Vagina (tissue), 2 donors: Measurements from ENCODE around the gene NME3. TPM values are rescaled to one million over a fixed set of nuclear protein-coding genes. Genes with fewer than 3 reads are reported as not detected.

Source experiments
- DNase-seq, 2 donors: peaks; one replicate each; pipeline ENCODE4 v3.0.0-alpha.2; 2017; ENCODE audit errors: extremely low spot score in 2 of 2
- H3K27ac ChIP-seq: fragments of 200-600 bp; sonication (generic); one replicate; pipeline ENCODE4 v1.5.1; 2019
- H3K27me3 ChIP-seq: fragments of 200-600 bp; sonication (generic); one replicate; pipeline ENCODE4 v1.5.1; 2019
- H3K36me3 ChIP-seq, 2 donors: fragments of 200-600 bp; sonication (generic); one replicate each; pipeline ENCODE4 v1.5.1; 2017 to 2019
- H3K4me1 ChIP-seq: fragments of 200-600 bp; sonication (generic); one replicate; pipeline ENCODE4 v1.5.1; 2019
- H3K4me3 ChIP-seq, 2 donors: fragments of 200-600 bp; sonication (generic); 1 replicate in 1 of 2; 2 replicates in 1 of 2; pipeline ENCODE4 v1.5.1; 2016 to 2019
- H3K9me3 ChIP-seq: fragments of 200-600 bp; sonication (generic); one replicate; pipeline ENCODE4 v1.5.1; 2019
- CTCF ChIP-seq, 3 experiments: fragments of 450-650 bp in 2 of 3; fragments of 200-600 bp in 1 of 3; sonication (generic) in 1 of 3; IDR thresholded peaks; one replicate each; pipeline ENCODE4 v1.5.1; 2017 to 2019; ENCODE audit warnings: antibody characterized with exemption in 3 of 3, mild to moderate bottlenecking in 2 of 3, moderate library complexity in 2 of 3
- POLR2A ChIP-seq, 2 donors: fragments of 450-650 bp; IDR thresholded peaks; one replicate each; pipeline ENCODE4 v1.6.1; 2017; ENCODE audit warnings: antibody characterized with exemption in 2 of 2, mild to moderate bottlenecking in 2 of 2, moderate library complexity in 2 of 2
- POLR2AphosphoS5 ChIP-seq, 2 donors: sonication (generic); formaldehyde crosslinking; IDR thresholded peaks; one replicate each; pipeline ENCODE4 v1.9.0; 2017; ENCODE audit warnings: antibody characterized with exemption in 2 of 2, mild to moderate bottlenecking in 2 of 2, low read depth in 1 of 2; ENCODE audit not compliant: insufficient read depth in 1 of 2
- intact Hi-C: fragments of 100-400 bp; cut with DNase I; formaldehyde crosslinking; loops from one replicate; pipeline ENCODE4 v1.15.1; 2023
- total RNA-seq: library from RNA; depleted of rRNA; stranded (reverse); fragments of >200 nt; gene quantifications from one replicate; pipeline ENCODE4 v1.2.3, GENCODE V29; 2016

Gene NME3
- total RNA-seq, 1 donor from 2014 or later, result 96.0 TPM

DNA sequence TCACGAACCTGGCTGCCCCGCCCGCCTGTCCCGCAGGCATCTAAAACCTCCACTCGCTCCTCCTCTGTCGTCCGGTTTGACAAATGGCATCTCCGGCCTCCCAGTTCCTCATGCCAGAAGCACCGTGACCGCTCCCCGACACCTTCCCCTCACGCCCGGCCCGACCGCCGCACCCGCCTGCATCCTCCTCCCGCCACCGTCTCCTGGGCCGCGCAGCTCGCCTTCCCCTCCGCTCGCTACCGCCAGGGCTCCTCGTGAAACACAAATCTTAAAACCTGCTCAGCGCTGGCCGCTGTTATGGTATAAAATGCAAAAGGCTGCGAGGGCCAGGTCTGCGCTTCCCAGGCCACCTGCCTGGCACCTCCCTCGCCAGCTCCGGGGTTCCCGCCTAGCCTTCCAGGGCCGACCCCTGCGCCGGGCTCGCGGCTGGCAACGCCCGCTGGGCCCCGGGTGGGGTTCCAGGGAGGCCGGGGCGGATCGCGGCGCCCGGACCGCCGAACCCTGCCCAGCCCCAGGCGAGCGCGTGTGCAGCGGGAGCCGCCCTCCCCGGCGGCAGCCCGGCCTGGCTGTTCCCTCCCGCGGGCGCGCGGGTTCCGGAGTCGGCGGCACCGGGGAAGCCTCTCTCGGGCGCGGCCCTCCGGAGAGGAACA is 10.5 kb upstream of the NME3 start:
- H3K4me3 ChIP-seq, result peak overlapping the region; percentile 77 to 89
- peaks cover 0 to 31% of the 10 kb centered on the region in 2 donors for H3K36me3 ChIP-seq
- peak overlapping the region; percentile 67 for H3K27ac ChIP-seq
- H3K27me3 ChIP-seq, result no peaks in the 10 kb centered on the region
- intact Hi-C loops, result no loop called here
- DNase-seq, result no peak
- H3K9me3 ChIP-seq, result no peaks in the 10 kb centered on the region
- H3K4me1 ChIP-seq, result peaks cover 59% of the 10 kb centered on the region
- TF ChIP-seq POLR2A (IDR thresholded peaks at IDR 0.05), result no peak
- no peak for TF ChIP-seq POLR2AphosphoS5 (IDR thresholded peaks at IDR 0.05; ENCODE audit: insufficient read depth in 1 of 2, low read depth in 1 of 2)
- TF ChIP-seq CTCF (IDR thresholded peaks at IDR 0.05), result no peak

DNA sequence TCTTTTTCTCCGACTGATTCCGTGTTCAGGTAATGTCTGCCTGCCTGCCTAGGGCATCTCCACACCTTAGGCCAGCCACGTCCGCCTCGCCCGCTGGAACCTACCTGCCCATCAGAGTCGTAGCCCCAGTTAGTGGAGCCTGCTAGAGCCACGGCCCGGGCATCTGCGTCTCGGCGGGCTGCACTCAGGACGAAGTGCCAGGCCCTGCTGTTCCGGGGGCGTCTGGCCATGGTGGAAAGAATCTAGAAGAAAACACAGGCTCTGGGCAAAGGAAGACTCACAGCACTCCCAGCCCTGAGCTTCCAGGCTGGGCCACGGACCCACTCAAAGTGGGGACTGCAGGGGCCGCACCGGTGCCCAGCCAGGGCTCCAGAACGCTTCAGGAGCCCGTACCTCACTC is 9.9 kb upstream of the NME3 start:
- H3K9me3 ChIP-seq, result no peaks in the 10 kb centered on the region
- H3K36me3 ChIP-seq, result peaks cover 0 to 30% of the 10 kb centered on the region in 2 donors
- H3K27ac ChIP-seq, result peak overlapping the region; percentile 67
- DNase-seq, result no peak
- TF ChIP-seq CTCF (IDR thresholded peaks at IDR 0.05), result no peak
- no peak for TF ChIP-seq POLR2A (IDR thresholded peaks at IDR 0.05)
- no peak for TF ChIP-seq POLR2AphosphoS5 (IDR thresholded peaks at IDR 0.05; ENCODE audit: insufficient read depth in 1 of 2, low read depth in 1 of 2)
- no peaks in the 10 kb centered on the region for H3K27me3 ChIP-seq
- peak overlapping the region; percentile 77 to 89 for H3K4me3 ChIP-seq
- H3K4me1 ChIP-seq, result peaks cover 59% of the 10 kb centered on the region
- intact Hi-C loops, result no loop called here

- TF ChIP-seq POLR2A (IDR thresholded peaks at IDR 0.05) (no peak), CTCF (IDR thresholded peaks at IDR 0.05) (no peak), POLR2AphosphoS5 (IDR thresholded peaks at IDR 0.05; ENCODE audit: insufficient read depth in 1 of 2, low read depth in 1 of 2) (no peak)
- intact Hi-C loops, result no loop called here
- H3K27me3 ChIP-seq, result no peaks in the 10 kb centered on the region
- no peaks in the 10 kb centered on the region for H3K9me3 ChIP-seq
- peaks cover 0 to 35% of the 10 kb centered on the region in 2 donors for H3K36me3 ChIP-seq
- peaks cover 54% of the 10 kb centered on the region for H3K4me1 ChIP-seq
- no peak overlapping the region for H3K27ac ChIP-seq
- peak overlapping the region in 1 of 2 donors; percentile 89 for H3K4me3 ChIP-seq
- no peak for DNase-seq
Measured at GRCh38 chr16:1780677-1781072, 9.3 kb upstream of the NME3 start.

GRCh38 chr16:1779741-1780676 is 8.7 kb upstream of the NME3 start:
- H3K36me3 ChIP-seq, result peaks cover 0 to 38% of the 10 kb centered on the region in 2 donors
- H3K4me1 ChIP-seq, result peaks cover 52% of the 10 kb centered on the region
- no peak overlapping the region for H3K27ac ChIP-seq
- intact Hi-C loops, result no loop called here
- no peak overlapping the region for H3K4me3 ChIP-seq
- DNase-seq, result no peak
- no peaks in the 10 kb centered on the region for H3K27me3 ChIP-seq
- no peaks in the 10 kb centered on the region for H3K9me3 ChIP-seq
- TF ChIP-seq CTCF (IDR thresholded peaks at IDR 0.05) (no peak), POLR2A (IDR thresholded peaks at IDR 0.05) (no peak), POLR2AphosphoS5 (IDR thresholded peaks at IDR 0.05; ENCODE audit: insufficient read depth in 1 of 2, low read depth in 1 of 2) (no peak)
